Neural cell (in vitro differentiated cells): Measurements from ENCODE around the gene KIAA0753. TPM values are rescaled to one million over a fixed set of nuclear protein-coding genes. Genes with fewer than 3 reads are reported as not detected.

Experiments used
- H2AFZ ChIP-seq: fragments of 200-600, 300-800 bp; sonication (generic), shearing (Covaris generic); 2 replicates; pipeline ENCODE4 v1.6.0; 2014; ENCODE audit warnings: low read depth, mild to moderate bottlenecking, antibody characterized with exemption, low read length, moderate library complexity
- H3F3A ChIP-seq: fragments of 200-600 bp; shearing (Covaris generic); 2 replicates; pipeline ENCODE4 v1.6.1; 2016; ENCODE audit warnings: mild to moderate bottlenecking, moderate library complexity, mixed read lengths, antibody characterized with exemption, low read length; ENCODE audit not compliant: insufficient read depth, poor library complexity, severe bottlenecking
- H3K27ac ChIP-seq: fragments of 200-600, 300-800 bp; sonication (generic), shearing (Covaris generic); 2 replicates; pipeline ENCODE4 v1.5.1; 2014; ENCODE audit warnings: mild to moderate bottlenecking, low read length, moderate library complexity
- H3K27me3 ChIP-seq: fragments of 300-800, 200-600 bp; sonication (generic), shearing (Covaris generic); 2 replicates; pipeline ENCODE4 v1.6.0; 2014; ENCODE audit warnings: mild to moderate bottlenecking, low read depth, low read length, moderate library complexity; ENCODE audit not compliant: insufficient read depth
- H3K36me3 ChIP-seq: fragments of 300-800, 200-600 bp; sonication (generic), shearing (Covaris generic); 2 replicates; pipeline ENCODE4 v1.5.1; 2014; ENCODE audit warnings: mild to moderate bottlenecking, antibody characterized with exemption, low read length, moderate library complexity; ENCODE audit not compliant: insufficient read depth
- H3K4me2 ChIP-seq: fragments of 300-800, 200-600 bp; sonication (generic), shearing (Covaris generic); 2 replicates; pipeline ENCODE4 v1.6.0; 2014; ENCODE audit warnings: mild to moderate bottlenecking, low read length
- H3K4me3 ChIP-seq: fragments of 300-800, 200-600 bp; sonication (generic), shearing (Covaris generic); 2 replicates; pipeline ENCODE4 v1.5.1; 2014; ENCODE audit warnings: mild to moderate bottlenecking, low read length, moderate library complexity
- H3K79me2 ChIP-seq: fragments of 200-600 bp; shearing (Covaris generic); replicated peaks from 2 replicates; pipeline ENCODE4 v1.6.0; 2014; ENCODE audit warnings: mild to moderate bottlenecking, low read length, moderate library complexity; ENCODE audit not compliant: insufficient read depth
- H3K9ac ChIP-seq: fragments of 300-800, 200-600 bp; sonication (generic), shearing (Covaris generic); 2 replicates; pipeline ENCODE4 v1.6.1; 2016; ENCODE audit warnings: mild to moderate bottlenecking, low read length, mixed read lengths
- H3K9me2 ChIP-seq: fragments of 200-600 bp; shearing (Covaris generic); 2 replicates; pipeline ENCODE4 v1.6.1; 2016; ENCODE audit warnings: mild to moderate bottlenecking, low read length, mixed read lengths; ENCODE audit not compliant: insufficient read depth
- H3K9me3 ChIP-seq: fragments of 200-600, 300-800 bp; sonication (generic), shearing (Covaris generic); 2 replicates; pipeline ENCODE4 v1.6.1; 2016; ENCODE audit warnings: mild to moderate bottlenecking, mixed run types, low read length, moderate library complexity, mixed read lengths
- H4K20me1 ChIP-seq: fragments of 200-600 bp; shearing (Covaris generic); 2 replicates; pipeline ENCODE4 v1.6.1; 2016; ENCODE audit warnings: mild to moderate bottlenecking, mixed run types; ENCODE audit not compliant: insufficient read depth
- EP300 ChIP-seq: fragments of 450-650 bp; conservative IDR thresholded peaks from 2 replicates; pipeline ENCODE4 v1.6.1; 2014; ENCODE audit warnings: antibody characterized with exemption, mild to moderate bottlenecking, moderate library complexity; ENCODE audit not compliant: poor library complexity, severe bottlenecking
- EZH2 ChIP-seq: fragments of 200-600, 300-800 bp; shearing (Covaris generic), sonication (generic); IDR thresholded peaks from 2 replicates; pipeline ENCODE4 v1.6.1; 2014; ENCODE audit warnings: antibody characterized with exemption, low read length, borderline replicate concordance, mild to moderate bottlenecking; ENCODE audit not compliant: insufficient read depth, poor library complexity, severe bottlenecking
- MXI1 ChIP-seq: fragments of 450-650 bp; conservative IDR thresholded peaks from 2 replicates; pipeline ENCODE4 v1.6.1; 2014; ENCODE audit warnings: antibody characterized with exemption, mild to moderate bottlenecking; ENCODE audit not compliant: poor library complexity, severe bottlenecking
- POLR2AphosphoS5 ChIP-seq: IDR thresholded peaks from 2 replicates; pipeline ENCODE4 v1.6.1; 2012
- RAD21 ChIP-seq: fragments of 450-650 bp; conservative IDR thresholded peaks from 2 replicates; pipeline ENCODE4 v1.6.1; 2014; ENCODE audit warnings: antibody characterized with exemption, mild to moderate bottlenecking, moderate library complexity
- SMC3 ChIP-seq: fragments of 450-650 bp; conservative IDR thresholded peaks from 2 replicates; pipeline ENCODE4 v1.6.1; 2014; ENCODE audit warnings: antibody characterized with exemption, mild to moderate bottlenecking, moderate library complexity; ENCODE audit not compliant: poor library complexity
- TAF1 ChIP-seq: IDR thresholded peaks from 2 replicates; pipeline ENCODE4 v1.6.1; 2012; ENCODE audit warnings: low read depth
- polyA plus RNA-seq: library from polyadenylated mRNA; depleted of rRNA; stranded (reverse); fragments of >200 nt; gene quantifications from 2 replicates; pipeline ENCODE4 v1.2.3, GENCODE V29; 2014
- TF ChIP-seq, protein P1 (sequence below): fragments of 450-650 bp; IDR thresholded peaks from 2 replicates; pipeline ENCODE4 v1.5.1; 2014; ENCODE audit warnings: antibody characterized with exemption, mild to moderate bottlenecking, moderate library complexity; ENCODE audit not compliant: poor library complexity, severe bottlenecking
- TF ChIP-seq, protein P2 (sequence below): IDR thresholded peaks from 2 replicates; pipeline ENCODE4 v1.6.1; 2012; ENCODE audit warnings: borderline replicate concordance

The KIAA0753 gene
- polyA plus RNA-seq, 1 donor from 2014 or later: 32.3 TPM

DNA sequence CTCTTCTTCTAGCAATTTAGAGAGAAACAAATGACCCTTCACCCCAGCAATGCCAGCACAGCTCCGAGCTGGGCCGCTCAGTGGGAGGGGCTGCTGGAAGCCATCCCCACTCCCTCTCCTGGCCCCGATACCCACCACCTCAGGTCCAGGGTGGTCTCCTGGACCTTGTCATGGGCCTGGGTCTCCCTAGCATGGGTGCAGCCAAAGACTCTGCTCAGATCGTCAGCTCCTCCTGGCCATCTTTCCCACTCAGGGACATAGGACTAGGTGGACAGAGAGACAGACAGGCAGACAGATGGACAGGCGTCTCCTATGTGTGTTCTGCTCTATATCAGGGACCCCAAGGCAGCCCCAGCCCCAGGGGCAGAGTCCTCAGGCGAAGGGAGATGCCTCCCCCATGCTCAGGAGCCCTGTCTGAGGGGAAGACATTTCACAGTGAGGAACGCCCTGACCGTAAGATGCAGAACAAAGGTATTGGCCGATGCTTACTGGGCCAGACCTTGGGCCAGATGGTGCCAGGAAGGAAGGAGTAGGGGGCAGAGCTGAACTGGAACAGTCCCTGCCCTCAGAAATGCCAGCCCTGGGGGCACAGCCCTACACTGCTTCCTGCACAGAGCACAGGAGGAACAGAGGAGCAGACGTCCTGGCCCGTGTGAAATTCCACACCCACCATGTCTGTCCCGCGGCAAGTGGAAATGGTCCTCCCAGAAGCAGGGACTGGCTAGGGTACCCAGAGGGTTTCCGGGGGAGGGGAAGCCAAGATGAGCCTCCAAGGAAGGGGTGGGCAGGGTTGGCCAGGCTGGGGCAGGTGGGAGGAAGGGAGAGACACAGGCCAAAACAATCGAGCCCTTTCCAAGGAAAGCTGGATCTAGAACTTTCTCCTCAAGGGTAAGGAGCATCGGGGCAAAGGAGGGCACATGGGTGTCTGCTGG lies 97.2 kb downstream of the KIAA0753 start:
- no peak overlapping the region for H3K9ac ChIP-seq
- H3K9me2 ChIP-seq: no peaks in the 10 kb centered on the region
- no peak for TF ChIP-seq POLR2AphosphoS5
- no peak for TF ChIP-seq EZH2
- TF ChIP-seq SMC3: no peak
- TF ChIP-seq EP300: no peak
- TF ChIP-seq MXI1: no peak
- TF ChIP-seq, protein P1, sequence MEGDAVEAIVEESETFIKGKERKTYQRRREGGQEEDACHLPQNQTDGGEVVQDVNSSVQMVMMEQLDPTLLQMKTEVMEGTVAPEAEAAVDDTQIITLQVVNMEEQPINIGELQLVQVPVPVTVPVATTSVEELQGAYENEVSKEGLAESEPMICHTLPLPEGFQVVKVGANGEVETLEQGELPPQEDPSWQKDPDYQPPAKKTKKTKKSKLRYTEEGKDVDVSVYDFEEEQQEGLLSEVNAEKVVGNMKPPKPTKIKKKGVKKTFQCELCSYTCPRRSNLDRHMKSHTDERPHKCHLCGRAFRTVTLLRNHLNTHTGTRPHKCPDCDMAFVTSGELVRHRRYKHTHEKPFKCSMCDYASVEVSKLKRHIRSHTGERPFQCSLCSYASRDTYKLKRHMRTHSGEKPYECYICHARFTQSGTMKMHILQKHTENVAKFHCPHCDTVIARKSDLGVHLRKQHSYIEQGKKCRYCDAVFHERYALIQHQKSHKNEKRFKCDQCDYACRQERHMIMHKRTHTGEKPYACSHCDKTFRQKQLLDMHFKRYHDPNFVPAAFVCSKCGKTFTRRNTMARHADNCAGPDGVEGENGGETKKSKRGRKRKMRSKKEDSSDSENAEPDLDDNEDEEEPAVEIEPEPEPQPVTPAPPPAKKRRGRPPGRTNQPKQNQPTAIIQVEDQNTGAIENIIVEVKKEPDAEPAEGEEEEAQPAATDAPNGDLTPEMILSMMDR: no peak
- TF ChIP-seq, protein P2, sequence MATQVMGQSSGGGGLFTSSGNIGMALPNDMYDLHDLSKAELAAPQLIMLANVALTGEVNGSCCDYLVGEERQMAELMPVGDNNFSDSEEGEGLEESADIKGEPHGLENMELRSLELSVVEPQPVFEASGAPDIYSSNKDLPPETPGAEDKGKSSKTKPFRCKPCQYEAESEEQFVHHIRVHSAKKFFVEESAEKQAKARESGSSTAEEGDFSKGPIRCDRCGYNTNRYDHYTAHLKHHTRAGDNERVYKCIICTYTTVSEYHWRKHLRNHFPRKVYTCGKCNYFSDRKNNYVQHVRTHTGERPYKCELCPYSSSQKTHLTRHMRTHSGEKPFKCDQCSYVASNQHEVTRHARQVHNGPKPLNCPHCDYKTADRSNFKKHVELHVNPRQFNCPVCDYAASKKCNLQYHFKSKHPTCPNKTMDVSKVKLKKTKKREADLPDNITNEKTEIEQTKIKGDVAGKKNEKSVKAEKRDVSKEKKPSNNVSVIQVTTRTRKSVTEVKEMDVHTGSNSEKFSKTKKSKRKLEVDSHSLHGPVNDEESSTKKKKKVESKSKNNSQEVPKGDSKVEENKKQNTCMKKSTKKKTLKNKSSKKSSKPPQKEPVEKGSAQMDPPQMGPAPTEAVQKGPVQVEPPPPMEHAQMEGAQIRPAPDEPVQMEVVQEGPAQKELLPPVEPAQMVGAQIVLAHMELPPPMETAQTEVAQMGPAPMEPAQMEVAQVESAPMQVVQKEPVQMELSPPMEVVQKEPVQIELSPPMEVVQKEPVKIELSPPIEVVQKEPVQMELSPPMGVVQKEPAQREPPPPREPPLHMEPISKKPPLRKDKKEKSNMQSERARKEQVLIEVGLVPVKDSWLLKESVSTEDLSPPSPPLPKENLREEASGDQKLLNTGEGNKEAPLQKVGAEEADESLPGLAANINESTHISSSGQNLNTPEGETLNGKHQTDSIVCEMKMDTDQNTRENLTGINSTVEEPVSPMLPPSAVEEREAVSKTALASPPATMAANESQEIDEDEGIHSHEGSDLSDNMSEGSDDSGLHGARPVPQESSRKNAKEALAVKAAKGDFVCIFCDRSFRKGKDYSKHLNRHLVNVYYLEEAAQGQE: no peak
- no peak for TF ChIP-seq TAF1
- no peak for TF ChIP-seq RAD21
- no peaks in the 10 kb centered on the region for H3K36me3 ChIP-seq
- H3K27me3 ChIP-seq: no peaks in the 10 kb centered on the region
- H3K79me2 ChIP-seq: no peaks in the 10 kb centered on the region
- no peaks in the 10 kb centered on the region for H4K20me1 ChIP-seq
- no peaks in the 10 kb centered on the region for H3K9me3 ChIP-seq
- no peak overlapping the region for H3K4me3 ChIP-seq
- no peak overlapping the region for H3K27ac ChIP-seq
- no peaks in the 10 kb centered on the region for H3F3A ChIP-seq
- no peak overlapping the region for H2AFZ ChIP-seq
- no peak overlapping the region for H3K4me2 ChIP-seq

DNA sequence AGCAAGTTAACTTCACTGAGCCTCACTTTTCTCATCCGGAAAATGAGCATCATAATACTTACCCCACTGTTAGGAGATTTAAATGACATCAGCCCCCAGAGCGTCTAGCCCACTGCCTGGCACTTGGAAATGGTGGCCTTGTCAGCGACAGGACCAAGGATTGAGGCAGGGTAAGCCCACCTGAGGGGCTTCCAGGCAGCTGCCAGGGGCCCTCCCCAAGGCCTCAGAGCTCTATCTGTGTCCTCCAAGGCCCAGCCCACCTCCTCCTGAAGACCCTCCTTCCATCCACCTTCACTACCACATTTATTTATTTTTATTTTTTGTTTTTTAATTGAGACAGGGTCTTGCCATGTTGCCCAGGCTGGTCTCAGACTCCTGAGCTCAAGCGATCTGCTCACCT lies 97.9 kb downstream of the KIAA0753 start:
- no peaks in the 10 kb centered on the region for H3K27me3 ChIP-seq
- no peak for TF ChIP-seq EP300
- TF ChIP-seq, protein P1: no peak
- no peak for TF ChIP-seq EZH2
- no peak for TF ChIP-seq SMC3
- TF ChIP-seq MXI1: no peak
- no peak for TF ChIP-seq TAF1
- TF ChIP-seq RAD21: no peak
- no peak for TF ChIP-seq POLR2AphosphoS5
- TF ChIP-seq, protein P2: no peak
- no peaks in the 10 kb centered on the region for H3K9me3 ChIP-seq
- no peak overlapping the region for H3K4me3 ChIP-seq
- no peak overlapping the region for H2AFZ ChIP-seq
- H3K4me2 ChIP-seq: no peak overlapping the region
- no peaks in the 10 kb centered on the region for H3K36me3 ChIP-seq
- no peaks in the 10 kb centered on the region for H4K20me1 ChIP-seq
- H3K27ac ChIP-seq: no peak overlapping the region
- no peaks in the 10 kb centered on the region for H3K9me2 ChIP-seq
- H3K9ac ChIP-seq: no peak overlapping the region
- no peaks in the 10 kb centered on the region for H3K79me2 ChIP-seq
- H3F3A ChIP-seq: no peaks in the 10 kb centered on the region
